Keratinocyte (primary cell): ENCODE measurements around the gene VRTN.

Source experiments
- EZH2 ChIP-seq: IDR thresholded peaks from one replicate; pipeline ENCODE4 v1.6.1; 2012; ENCODE audit warnings: inconsistent platforms, mild to moderate bottlenecking, low read length, moderate library complexity
- TF ChIP-seq, protein P1 (sequence below), 3 experiments: IDR thresholded peaks in 1 of 3; conservative IDR thresholded peaks in 1 of 3; optimal IDR thresholded peaks in 1 of 3; 2 replicates in 2 of 3; 3 replicates in 1 of 3; pipeline versions ENCODE3 to v1.5.1; 2011; ENCODE audit warnings: low read length in 3 of 3, mild to moderate bottlenecking in 3 of 3, moderate library complexity in 2 of 3, control low read depth in 1 of 3, inconsistent platforms in 1 of 3; ENCODE audit not compliant: insufficient read depth in 2 of 3; ENCODE audit errors: extremely low read depth in 1 of 3

DNA sequence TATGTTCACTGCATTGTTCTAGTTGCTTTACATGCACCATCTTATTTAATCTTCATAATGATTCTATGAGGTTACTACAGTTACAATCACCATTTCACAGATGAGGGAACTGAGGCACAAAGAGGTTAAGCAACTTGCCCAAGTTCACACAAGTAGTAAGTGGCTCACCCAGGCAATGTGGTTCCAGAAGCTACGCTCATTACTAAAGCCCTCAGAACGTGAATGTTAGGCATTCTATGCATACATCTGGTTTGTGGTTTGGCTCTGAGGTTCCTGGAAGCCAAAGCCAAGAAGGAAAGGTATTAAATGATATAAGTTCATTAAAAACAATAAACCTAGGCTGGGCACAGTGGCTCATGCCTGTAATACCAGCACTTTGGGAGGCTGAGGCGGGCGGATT, 14.4 kb upstream of the VRTN start:
- TF ChIP-seq EZH2: no peak
- TF ChIP-seq, protein P1, sequence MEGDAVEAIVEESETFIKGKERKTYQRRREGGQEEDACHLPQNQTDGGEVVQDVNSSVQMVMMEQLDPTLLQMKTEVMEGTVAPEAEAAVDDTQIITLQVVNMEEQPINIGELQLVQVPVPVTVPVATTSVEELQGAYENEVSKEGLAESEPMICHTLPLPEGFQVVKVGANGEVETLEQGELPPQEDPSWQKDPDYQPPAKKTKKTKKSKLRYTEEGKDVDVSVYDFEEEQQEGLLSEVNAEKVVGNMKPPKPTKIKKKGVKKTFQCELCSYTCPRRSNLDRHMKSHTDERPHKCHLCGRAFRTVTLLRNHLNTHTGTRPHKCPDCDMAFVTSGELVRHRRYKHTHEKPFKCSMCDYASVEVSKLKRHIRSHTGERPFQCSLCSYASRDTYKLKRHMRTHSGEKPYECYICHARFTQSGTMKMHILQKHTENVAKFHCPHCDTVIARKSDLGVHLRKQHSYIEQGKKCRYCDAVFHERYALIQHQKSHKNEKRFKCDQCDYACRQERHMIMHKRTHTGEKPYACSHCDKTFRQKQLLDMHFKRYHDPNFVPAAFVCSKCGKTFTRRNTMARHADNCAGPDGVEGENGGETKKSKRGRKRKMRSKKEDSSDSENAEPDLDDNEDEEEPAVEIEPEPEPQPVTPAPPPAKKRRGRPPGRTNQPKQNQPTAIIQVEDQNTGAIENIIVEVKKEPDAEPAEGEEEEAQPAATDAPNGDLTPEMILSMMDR (optimal IDR thresholded peaks at IDR 0.05 in 1 of 3, IDR thresholded peaks at IDR 0.05 in 1 of 3, conservative IDR thresholded peaks at IDR 0.05 in 1 of 3; ENCODE audit: extremely low read depth in 1 of 3, insufficient read depth in 2 of 3, low read length in 3 of 3): no peak
